HG03342 (cell line): ENCODE measurements around the gene ACBD5.

Experiments
- ATAC-seq: cut with Tn5 transposase; IDR thresholded peaks from one replicate; pipeline ENCODE4 v1.9.1; 2021; ENCODE audit warnings: mild to moderate bottlenecking, moderate library complexity; ENCODE audit not compliant: unreplicated experiment

The ACBD5 gene

DNA sequence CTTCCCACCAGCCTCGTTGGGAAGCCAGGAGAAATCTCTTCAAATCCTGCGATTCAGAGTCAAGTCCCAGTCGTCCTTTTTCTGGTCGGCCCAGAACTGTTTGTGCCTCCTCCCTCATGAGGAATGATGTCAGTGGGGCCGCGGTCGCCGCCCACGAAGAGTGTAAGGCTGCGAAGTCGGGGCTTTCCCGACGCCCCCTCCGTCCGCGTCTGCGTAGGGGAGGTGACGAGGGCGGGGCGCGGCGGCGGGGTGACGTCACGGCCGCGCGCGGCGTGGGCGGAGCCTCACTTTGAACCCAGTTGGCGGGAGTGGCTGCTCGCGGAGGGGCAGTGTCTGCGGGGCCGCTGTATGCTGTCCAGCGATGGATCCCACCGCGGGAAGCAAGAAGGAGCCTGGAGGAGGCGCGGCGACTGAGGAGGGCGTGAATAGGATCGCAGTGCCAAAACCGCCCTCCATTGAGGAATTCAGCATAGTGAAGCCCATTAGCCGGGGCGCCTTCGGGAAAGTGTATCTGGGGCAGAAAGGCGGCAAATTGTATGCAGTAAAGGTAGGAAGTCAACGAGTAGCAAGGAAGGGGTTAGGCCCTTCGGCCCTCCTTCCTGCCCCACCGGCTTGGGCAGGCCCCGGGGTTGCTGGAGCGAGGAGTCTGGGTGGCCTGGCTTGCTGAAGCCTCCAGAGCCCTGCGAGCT is 85.4 kb downstream of the ACBD5 start, which contains the start of gene MASTL:
TSS of gene MASTL (plus strand) at position 287 of the 689 bp plus-strand sequence. CDS start at position 362, 75 bp downstream.
- peak; percentile 75 for ATAC-seq

DNA sequence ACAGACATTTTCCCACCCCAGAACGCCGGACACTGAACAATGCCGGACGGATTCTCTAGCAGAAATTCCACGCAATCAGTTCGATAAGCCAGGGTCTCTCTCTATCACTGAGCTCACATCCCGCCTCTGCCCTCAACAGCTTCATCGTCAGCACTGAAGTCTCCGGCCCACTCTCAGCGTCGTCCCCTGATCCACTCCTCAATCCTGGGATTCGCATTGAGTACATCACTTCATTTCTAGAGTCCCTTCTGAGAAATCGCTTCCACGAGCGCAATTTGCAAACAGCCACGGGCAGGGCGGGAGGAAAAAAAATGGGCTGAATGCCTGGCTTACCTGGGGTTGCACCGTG is 86.8 kb downstream of the ACBD5 start:
- ATAC-seq: peak; percentile 4

DNA sequence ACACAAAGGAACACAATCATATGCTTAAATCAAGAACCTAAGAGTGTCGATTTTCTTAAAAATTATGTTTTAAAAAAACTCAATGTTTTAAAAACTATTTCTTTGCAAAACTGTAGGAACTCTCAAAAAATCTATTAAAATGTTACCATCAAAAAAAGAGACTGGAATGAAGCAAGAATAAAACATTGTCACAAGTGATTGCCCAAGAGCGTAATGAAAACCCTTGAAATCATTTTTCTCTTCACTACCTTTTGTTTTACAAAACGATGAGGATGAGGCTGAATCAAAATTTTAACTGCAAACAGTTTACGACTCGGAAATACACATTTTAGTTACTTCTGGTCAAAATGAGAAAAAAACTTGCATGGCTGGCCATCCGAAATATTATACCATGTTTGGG is 87.3 kb downstream of the ACBD5 start:
- ATAC-seq: no peak

DNA sequence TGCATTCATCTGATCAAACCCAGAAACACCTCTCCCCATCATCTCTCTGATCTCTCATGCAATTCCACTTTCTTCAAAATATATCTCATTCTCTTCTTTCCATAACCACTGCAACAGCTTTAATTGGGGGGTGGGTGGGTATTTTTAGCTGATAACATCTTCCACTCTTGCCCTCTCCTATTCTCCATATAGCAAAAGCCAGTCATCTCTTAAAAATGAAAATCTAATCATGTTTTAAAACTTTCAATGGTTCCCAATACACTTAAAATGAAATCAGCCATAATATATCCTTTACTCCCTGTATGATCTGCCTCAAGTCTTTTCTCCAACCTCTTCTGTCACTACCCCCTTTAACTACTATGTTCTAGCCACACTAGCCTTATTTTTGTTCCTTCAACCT is 87.9 kb downstream of the ACBD5 start:
- ATAC-seq: no peak

DNA sequence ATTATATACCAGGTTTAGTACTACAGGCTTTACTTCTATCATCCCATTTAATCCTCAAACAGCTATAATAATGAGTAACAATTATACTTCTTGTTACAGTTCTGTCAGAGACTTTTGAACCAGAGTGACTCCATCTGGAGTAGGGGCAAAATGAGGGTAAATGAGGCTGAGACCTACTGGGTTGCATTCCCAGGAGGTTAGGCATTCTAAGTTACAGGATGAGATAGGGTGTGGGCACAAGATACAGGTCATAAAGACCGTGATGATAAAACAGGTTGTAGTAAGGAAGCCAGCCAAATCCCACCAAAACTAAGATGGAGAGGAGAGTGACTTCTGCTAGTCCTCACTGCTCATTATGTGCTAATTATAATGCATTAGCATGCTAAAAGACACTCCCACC is 90.3 kb downstream of the ACBD5 start:
- ATAC-seq: no peak

DNA sequence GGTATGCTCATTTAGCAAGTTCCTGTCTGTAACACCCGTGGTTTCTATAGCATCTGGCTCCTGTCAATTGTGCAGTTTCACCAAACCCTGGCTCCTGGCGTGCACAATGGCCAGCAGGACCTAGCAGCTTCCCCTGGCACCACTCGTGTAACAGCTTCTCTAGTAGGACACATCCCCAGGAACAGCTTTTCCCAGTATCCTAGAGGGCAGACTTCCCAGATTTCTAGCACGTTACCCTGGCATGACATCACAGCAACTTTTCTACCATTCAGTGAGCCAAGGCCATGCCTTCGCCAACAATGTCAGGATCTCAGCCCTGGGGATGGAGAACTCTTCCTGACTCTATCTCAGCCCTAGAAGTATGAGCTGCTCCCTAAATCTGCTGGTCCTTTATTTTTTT is 92.9 kb downstream of the ACBD5 start:
- ATAC-seq: no peak

DNA sequence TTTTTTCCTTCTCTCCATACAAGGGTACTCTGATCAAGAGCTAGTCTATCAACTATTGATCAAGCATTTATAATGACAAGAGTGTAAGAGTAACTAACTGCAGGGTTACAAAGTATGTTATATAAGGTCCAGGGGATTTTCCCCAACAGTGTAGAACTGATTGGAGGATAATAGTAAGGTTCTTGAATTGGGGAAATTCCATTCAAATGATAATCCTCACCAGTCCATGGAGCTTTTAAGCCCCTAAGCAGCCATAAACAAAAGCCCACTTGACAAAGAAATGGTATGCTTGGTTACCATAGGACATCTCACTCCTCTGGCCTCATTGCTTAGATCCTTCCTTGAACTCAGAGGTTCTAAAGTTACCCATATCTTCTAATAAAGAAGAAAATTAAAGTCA is 94.7 kb downstream of the ACBD5 start:
- ATAC-seq: no peak
